Left lung (tissue), 14 donors: Measurements from ENCODE around the gene MISFA. TPM values are rescaled to one million over a fixed set of nuclear protein-coding genes. Genes with fewer than 3 reads are reported as not detected.

Experiments
- ATAC-seq: fragments of 200-7000 bp; cut with Tn5 transposase; one replicate; pipeline ENCODE4 v1.9.1; 2020; ENCODE audit warnings: moderate library complexity
- DNase-seq, 4 donors: peaks; one replicate each; pipeline ENCODE4 v3.0.0-alpha.2; 2013 to 2020
- H3K27ac ChIP-seq, 2 donors: fragments of 200-600 bp; sonication (generic) in 1 of 2; one replicate each; pipeline versions ENCODE4 v1.5.0 to v1.8.0; 2020 to 2021
- H3K27me3 ChIP-seq, 2 donors: fragments of 200-600 bp; sonication (generic) in 1 of 2; one replicate each; pipeline versions ENCODE4 v1.5.0 to v1.8.0; 2020 to 2021
- H3K36me3 ChIP-seq, 2 donors: fragments of 200-600 bp; sonication (generic) in 1 of 2; one replicate each; pipeline versions ENCODE4 v1.5.0 to v1.8.0; 2020 to 2021
- H3K4me1 ChIP-seq, 2 donors: fragments of 200-600 bp; one replicate each; pipeline ENCODE4 v1.8.0; 2021
- H3K4me3 ChIP-seq, 2 donors: fragments of 200-600 bp; sonication (generic) in 1 of 2; one replicate each; pipeline versions ENCODE4 v1.5.0 to v1.8.0; 2020 to 2021; ENCODE audit warnings: mild to moderate bottlenecking in 1 of 2
- H3K9me3 ChIP-seq, 2 donors: fragments of 200-600 bp; sonication (generic) in 1 of 2; one replicate each; pipeline versions ENCODE4 v1.5.0 to v1.8.0; 2020 to 2021
- CTCF ChIP-seq, 2 donors: fragments of 200-600 bp; sonication (generic) in 1 of 2; IDR thresholded peaks; one replicate each; pipeline versions ENCODE4 v1.5.0 to v1.8.0; 2021; ENCODE audit warnings: antibody characterized with exemption in 2 of 2
- intact Hi-C, 2 donors: fragments of 100-400 bp; cut with DNase I; formaldehyde crosslinking; loops; one replicate each; pipeline versions ENCODE4 v1.11.2 to v1.14.2; 2022
- long read RNA-seq, 12 donors: library from polyadenylated mRNA in 2 of 12; unstranded in 2 of 12; transcript quantifications; one replicate each; pipeline ENCODE4 v2.0.0 and lab custom pipeline, GENCODE V29; 2019 to 2026
- polyA plus RNA-seq, 6 donors: library from polyadenylated mRNA; unstranded; fragments of 120-200 nt; gene quantifications; one replicate each; pipeline ENCODE4 v1.2.1, GENCODE V29; 2013; ENCODE audit not compliant: insufficient read length in 6 of 6
- total RNA-seq, 2 donors: library from RNA; stranded (reverse); fragmentation: NEBNext Ultra II Directional; extraction: Animal tissue kit (Norgen Biotek cat#: 25700); gene quantifications; one replicate each; pipeline ENCODE4 v1.2.1, GENCODE V29; 2021
- donor health status: DM: no; HTN: yes; CAD: no.
- donor health status: DM: no; HTN: no; CAD: no.

Gene MISFA
- 1 to 10 TPM; 3.0 to 4.6 TPM for total RNA-seq
- polyA plus RNA-seq, result 10 to 100 TPM; 11.7 to 16.3 (median 14.1) TPM
- long read RNA-seq, donor 1, partial matches to known transcripts, result 22 of 30 reads
- long read RNA-seq, donor 1, other reads (novel, unspliced or antisense), result 7 of 30 reads
- long read RNA-seq, donor 2, partial matches to known transcripts, result 23 of 24 reads
- long read RNA-seq, donor 2, other reads (novel, unspliced or antisense), result 0 of 24 reads
- long read RNA-seq, donor 3, result 0 reads
- long read RNA-seq, donor 4, partial matches to known transcripts, result 0 of 2 reads
- long read RNA-seq, donor 4, other reads (novel, unspliced or antisense), result 2 of 2 reads
- long read RNA-seq, donor 5, result 0 reads
- long read RNA-seq, donor 6, partial matches to known transcripts, result 0 of 5 reads
- long read RNA-seq, donor 6, other reads (novel, unspliced or antisense), result 5 of 5 reads
- long read RNA-seq, donor 7, result 0 reads
- long read RNA-seq, donor 8, partial matches to known transcripts, result 0 of 2 reads
- long read RNA-seq, donor 8, other reads (novel, unspliced or antisense), result 0 of 2 reads
- long read RNA-seq, donor 9, result 0 reads
- long read RNA-seq, donor 10, partial matches to known transcripts, result 1 of 2 reads
- long read RNA-seq, donor 10, other reads (novel, unspliced or antisense), result 1 of 2 reads
- long read RNA-seq, donor 11, result 0 reads
- long read RNA-seq, donor 12, partial matches to known transcripts, result 0 of 1 reads
- long read RNA-seq, donor 12, other reads (novel, unspliced or antisense), result 0 of 1 reads

- no peaks in the 10 kb centered on the region for H3K4me1 ChIP-seq
- no peak for TF ChIP-seq CTCF (IDR thresholded peaks at IDR 0.05)
- intact Hi-C loops, result no loop called here
- ATAC-seq (no peak), DNase-seq (no peak)
- H3K9me3 ChIP-seq, result no peaks in the 10 kb centered on the region
- no peak within 1 kb of the TSS for H3K4me3 ChIP-seq
- H3K27me3 ChIP-seq, result no peaks in the 10 kb centered on the region
- H3K36me3 ChIP-seq, result peaks cover 0 to 18% of the 10 kb centered on the region in 2 donors
- no peak within 1 kb of the TSS for H3K27ac ChIP-seq
Observed at GRCh38 chr11:18599739-18600230, at the start of gene MISFA. Gene MISFA, plus strand, starts transcription at chr11:18599789. Its CDS starts 140 bp downstream, at chr11:18599929.

- Histone ChIP-seq H3K4me3 (no peak overlapping the region), H3K4me1 (no peaks in the 10 kb centered on the region), H3K36me3 (peaks cover 0 to 79% of the 10 kb centered on the region in 2 donors), H3K27ac (no peak overlapping the region), H3K9me3 (no peaks in the 10 kb centered on the region), H3K27me3 (no peaks in the 10 kb centered on the region)
- no peak for TF ChIP-seq CTCF (IDR thresholded peaks at IDR 0.05)
- ATAC-seq, result no peak
- intact Hi-C loops, result no loop called here
- no peak for DNase-seq
Observed at GRCh38 chr11:18563090-18563730, 36.4 kb upstream of the MISFA start.

GRCh38 chr11:18564149-18564548, 35.4 kb upstream of the MISFA start:
- Histone ChIP-seq H3K27ac (no peak overlapping the region), H3K27me3 (no peaks in the 10 kb centered on the region), H3K9me3 (no peaks in the 10 kb centered on the region), H3K36me3 (peaks cover 0 to 74% of the 10 kb centered on the region in 2 donors), H3K4me3 (no peak overlapping the region), H3K4me1 (no peaks in the 10 kb centered on the region)
- intact Hi-C loops, result no loop called here
- TF ChIP-seq CTCF (IDR thresholded peaks at IDR 0.05), result no peak
- DNase-seq (no peak), ATAC-seq (no peak)

GRCh38 chr11:18566406-18566805, 33.2 kb upstream of the MISFA start:
- intact Hi-C loops, result no loop called here

More at GRCh38 chr11:18566406-18566805, 33.2 kb upstream of the MISFA start:
- Histone ChIP-seq H3K4me1 (no peaks in the 10 kb centered on the region), H3K4me3 (no peak overlapping the region), H3K27me3 (no peaks in the 10 kb centered on the region), H3K9me3 (no peaks in the 10 kb centered on the region), H3K27ac (no peak overlapping the region), H3K36me3 (peaks cover 0 to 77% of the 10 kb centered on the region in 2 donors)
- DNase-seq (no peak), ATAC-seq (no peak)
- no peak for TF ChIP-seq CTCF (IDR thresholded peaks at IDR 0.05)
